AG20443 (cell line): ENCODE data around the gene PTPRD.

Source experiments
- DNase-seq: peaks from one replicate; pipeline ENCODE4 v3.0.0; 2012; ENCODE audit warnings: low spot score, mixed read lengths

PTPRD gene

GRCh38 chr9:8637626-8638025, 1975.2 kb downstream of the PTPRD start:
- no peak for DNase-seq

- DNase-seq: no peak
Measured at GRCh38 chr9:8633784-8634183, 1979.0 kb downstream of the PTPRD start.

DNA sequence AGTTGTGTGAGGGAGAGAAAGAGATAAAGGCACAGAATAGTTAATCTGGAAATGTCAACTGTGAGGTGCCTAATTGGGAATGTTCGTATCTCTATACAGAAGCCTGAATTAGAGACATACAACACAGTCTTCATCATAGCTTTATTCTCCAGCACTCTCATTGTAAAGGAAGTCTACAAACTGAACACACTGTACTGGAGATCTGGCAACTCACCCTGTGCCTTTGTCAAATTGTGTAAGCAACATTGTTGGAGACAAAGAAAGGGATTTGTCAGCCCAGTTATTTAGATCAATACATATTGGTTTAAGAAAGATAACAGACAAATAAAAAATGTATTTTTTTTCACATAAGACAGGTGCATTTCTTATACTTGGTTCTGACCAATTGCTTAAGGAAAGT, 1980.3 kb downstream of the PTPRD start:
- DNase-seq: no peak

DNA sequence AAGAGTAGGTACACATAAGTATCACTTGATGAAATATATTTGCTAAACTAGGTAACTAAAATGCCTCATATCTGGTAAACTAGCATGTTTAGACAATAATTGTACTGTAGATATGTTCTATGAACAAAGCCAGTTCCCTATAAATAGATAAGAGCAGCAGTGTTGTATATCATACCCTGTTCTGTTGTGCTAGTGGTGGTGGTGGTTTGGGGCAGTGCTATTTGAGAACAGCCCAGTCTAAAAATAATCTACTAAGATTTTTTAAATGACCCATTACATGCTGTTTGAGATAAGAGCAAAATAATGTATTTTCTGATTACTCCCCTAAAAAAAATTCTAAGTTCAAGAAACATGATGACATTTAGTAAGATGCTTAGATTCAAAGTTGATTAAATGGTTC, 1984.0 kb downstream of the PTPRD start:
- no peak for DNase-seq

GRCh38 chr9:8627976-8628679, 1984.7 kb downstream of the PTPRD start:
- no peak for DNase-seq

DNA sequence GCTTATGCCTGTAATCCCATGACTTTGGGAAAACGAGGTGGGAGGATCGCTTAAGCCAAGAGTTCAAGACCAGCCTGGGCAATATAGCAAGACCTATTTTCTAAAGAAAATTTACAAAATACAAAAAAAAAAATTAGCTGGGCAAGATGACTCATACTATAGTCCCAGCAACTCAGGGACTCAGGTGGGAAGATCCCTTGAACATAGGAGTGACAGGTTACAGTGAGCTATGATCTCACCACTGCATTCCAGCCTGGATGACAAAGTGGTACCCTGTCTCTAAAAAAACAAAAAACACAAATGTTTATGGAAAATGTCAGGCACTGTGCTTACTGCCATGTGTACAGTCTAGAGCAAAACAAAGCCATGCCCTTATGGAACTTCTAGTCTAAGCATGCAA, 1989.9 kb downstream of the PTPRD start:
- no peak for DNase-seq

GRCh38 chr9:8622222-8622802, 1990.5 kb downstream of the PTPRD start:
- no peak for DNase-seq

DNA sequence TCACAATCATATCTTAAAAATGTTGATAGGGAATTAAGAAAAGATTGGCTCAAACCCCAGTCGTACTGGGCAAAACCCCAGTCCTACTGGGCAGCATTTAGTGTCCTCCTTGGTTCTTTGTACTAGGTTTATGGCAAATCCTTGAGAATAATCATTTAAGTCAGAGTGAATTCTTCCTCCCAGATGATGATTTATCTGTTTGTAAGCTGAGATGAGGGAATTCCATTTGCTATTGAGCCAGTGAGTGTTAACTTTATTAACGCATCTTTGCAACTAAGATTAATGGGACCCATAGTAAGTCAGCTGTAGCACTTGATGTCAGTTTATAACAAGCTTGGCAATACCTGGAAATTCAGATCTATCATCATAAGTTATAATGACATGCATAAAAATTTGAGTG, 1991.4 kb downstream of the PTPRD start:
- no peak for DNase-seq

DNA sequence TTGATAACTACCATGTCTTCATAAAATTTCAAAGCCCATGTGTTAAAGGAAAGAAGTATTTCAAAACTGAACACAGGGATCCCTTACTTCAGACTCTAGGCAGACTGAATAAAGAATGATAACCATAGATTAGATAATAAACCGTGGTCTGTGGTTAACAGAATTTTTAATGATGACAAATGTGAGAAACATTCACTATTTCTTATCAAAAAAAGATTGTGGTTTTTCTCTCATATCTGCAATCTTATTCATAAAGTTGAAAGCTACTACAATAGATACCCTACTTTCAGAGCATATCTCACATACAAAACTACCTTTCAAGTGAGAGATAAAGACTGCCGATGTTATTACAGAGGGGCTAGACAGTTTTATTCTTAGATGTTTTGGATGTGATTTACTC, 1996.4 kb downstream of the PTPRD start:
- no peak for DNase-seq

- no peak for DNase-seq
Measured at GRCh38 chr9:8614926-8615440, 1997.8 kb downstream of the PTPRD start.

DNA sequence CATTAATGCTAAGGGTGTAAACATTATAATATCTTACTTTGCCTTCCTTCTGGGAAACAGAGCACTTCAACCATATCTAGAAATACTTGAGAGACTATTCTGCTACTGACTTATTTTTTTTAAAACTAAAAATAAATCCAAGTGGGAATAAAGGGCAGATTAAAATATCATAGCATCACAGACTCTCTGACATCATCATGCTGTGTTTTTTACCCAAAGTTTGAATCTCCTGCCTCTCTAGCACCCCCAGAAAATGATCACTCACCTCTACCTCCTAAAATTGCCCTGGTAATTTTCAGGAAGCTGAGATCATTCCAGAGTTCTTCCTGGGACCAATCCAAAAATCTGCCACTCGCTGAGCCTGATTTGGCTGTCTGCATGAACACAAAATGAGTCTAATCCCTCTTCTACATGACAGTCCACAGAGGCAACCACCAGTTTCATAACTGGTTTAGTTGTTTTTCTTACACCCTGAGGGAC, 1999.4 kb downstream of the PTPRD start:
- no peak for DNase-seq

DNA sequence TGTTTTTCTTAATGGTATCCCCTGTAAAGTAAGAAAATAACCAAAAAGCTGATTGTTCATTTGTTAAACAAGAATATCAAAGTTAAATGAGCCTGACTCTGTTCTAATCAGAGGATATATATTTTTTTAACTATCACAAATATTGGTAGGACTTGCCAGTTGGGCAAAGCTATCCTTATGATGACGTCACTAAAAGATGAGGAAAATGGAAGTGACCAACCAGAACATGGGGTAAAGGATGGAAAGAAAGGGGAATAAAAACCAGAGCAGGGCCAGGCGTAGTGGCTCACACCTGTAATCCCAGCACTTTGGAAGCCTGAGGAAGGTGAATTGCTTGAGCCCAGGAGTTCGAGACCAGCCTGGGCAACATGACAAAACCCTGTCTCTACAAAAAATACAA, 2001.6 kb downstream of the PTPRD start:
- DNase-seq: no peak

GRCh38 chr9:8610256-8610655, 2002.5 kb downstream of the PTPRD start:
- DNase-seq: no peak

- no peak for DNase-seq
Measured at GRCh38 chr9:8605096-8605495, 2007.7 kb downstream of the PTPRD start.

DNA sequence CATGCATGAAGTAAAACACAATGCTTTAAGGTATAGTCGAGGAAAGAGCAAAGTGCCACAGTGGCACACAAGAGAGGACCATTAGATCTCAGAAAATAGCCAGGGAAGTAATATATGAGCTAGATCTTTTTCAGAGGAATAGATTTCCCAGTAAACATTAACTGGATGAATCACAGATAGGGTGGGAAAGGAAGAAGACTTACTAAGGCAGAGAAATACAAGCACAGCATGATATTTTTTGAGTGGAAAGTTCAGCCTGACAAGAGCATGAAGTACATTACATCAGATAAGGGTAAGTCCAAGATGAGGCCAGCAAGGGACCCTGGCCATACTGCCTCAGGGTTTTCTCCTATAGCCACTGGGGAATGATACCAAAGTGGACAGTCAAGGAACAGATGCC, 2008.6 kb downstream of the PTPRD start:
- DNase-seq: no peak

GRCh38 chr9:8600914-8601680, 2011.7 kb downstream of the PTPRD start:
- no peak for DNase-seq

DNA sequence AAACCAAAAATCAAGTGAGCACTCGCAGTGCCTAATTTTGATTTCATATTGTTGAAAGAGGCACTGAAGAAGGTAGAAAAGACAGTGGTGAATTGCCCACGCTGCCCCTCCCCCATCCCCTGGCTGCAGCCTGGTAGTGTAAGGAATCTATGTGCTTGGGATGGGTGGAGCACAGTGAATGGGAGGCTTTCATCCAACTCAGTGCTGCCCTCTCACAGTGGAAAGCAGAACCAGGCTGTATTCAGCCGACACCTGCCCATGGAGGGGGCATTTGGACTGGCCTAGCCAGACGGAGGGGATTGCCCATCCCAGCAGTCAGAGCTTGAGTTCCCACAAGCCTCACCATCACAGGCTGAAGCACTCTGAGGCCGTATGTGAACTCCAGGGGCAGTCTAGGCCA, 2012.9 kb downstream of the PTPRD start:
- DNase-seq: no peak

- no peak for DNase-seq
Measured at GRCh38 chr9:8589476-8589875, 2023.3 kb downstream of the PTPRD start.

DNA sequence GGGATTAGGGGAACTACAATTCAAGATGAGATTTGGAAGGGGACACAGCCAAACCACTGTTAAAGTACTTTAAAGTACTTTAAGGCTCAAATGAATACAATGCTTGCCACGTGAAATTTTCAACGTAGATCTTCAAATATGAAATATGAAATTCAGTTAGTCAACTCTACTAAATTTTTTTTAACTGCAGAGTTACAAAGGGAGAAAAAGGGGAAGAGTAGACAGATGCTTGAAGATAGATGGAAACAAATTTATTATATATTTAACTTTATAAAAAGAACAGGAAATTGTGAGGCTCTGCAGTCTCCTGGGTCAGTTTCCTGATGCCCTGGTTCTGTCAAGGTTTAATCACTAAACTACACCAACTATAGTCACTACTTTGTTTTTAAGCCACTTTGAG, 2027.8 kb downstream of the PTPRD start:
- no peak for DNase-seq

DNA sequence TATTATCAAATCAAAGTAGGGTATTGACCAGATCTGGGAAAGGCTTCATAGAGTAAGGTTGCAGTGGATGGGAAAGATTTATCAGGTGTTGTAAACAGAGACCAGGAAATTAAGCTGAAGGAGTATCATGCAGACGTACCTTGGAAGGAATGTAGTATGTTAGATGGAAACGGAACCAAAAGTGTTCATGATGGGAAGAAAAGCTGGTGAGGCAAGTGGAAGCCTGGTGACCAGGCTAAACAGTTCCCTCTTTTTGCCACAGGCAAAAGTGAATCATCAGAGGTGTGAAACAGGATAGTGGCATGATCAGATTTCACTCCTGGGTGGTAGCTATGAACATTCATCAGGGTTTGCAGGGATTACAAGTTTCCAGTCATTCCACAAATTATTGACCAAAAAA, 2033.1 kb downstream of the PTPRD start:
- no peak for DNase-seq

DNA sequence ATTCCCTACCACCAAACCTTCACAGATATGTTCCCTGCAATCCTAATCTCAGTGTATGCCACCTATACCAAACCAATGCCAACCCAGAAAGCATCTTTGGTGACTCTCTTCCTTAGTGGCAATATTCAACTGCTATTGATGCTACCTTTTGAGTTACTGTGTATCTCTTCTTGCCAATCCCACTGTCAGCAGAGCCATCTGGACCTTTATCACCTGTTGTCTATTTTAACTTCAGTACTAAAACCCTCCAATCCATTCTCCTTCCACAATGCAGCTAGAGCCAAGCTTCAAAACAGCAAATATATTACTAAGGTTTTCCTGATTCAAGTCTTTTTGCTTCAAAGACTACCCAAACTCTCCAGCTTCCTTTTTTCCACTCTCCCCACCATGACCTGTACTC, 2036.1 kb downstream of the PTPRD start:
- no peak for DNase-seq

GRCh38 chr9:8574846-8575245, 2038.0 kb downstream of the PTPRD start:
- DNase-seq: no peak

GRCh38 chr9:8572209-8572608, 2040.6 kb downstream of the PTPRD start:
- DNase-seq: no peak
